Epithelial cell of esophagus (primary cell): ENCODE results near the gene METTL1.

Source experiments
- DNase-seq: peaks from one replicate; pipeline ENCODE4 v3.0.0; 2010; ENCODE audit warnings: low read depth
- H3K4me3 ChIP-seq: 2 replicates; pipeline ENCODE4 v1.5.1; 2011; ENCODE audit warnings: mild to moderate bottlenecking, low read length, control low read depth
- TF ChIP-seq, protein P1 (sequence below): IDR thresholded peaks from 2 replicates; pipeline ENCODE4 v1.5.1; 2011; ENCODE audit warnings: low read depth, mild to moderate bottlenecking, low read length, control low read depth, inconsistent platforms; ENCODE audit not compliant: insufficient read depth; ENCODE audit errors: missing control alignments

The METTL1 gene

DNA sequence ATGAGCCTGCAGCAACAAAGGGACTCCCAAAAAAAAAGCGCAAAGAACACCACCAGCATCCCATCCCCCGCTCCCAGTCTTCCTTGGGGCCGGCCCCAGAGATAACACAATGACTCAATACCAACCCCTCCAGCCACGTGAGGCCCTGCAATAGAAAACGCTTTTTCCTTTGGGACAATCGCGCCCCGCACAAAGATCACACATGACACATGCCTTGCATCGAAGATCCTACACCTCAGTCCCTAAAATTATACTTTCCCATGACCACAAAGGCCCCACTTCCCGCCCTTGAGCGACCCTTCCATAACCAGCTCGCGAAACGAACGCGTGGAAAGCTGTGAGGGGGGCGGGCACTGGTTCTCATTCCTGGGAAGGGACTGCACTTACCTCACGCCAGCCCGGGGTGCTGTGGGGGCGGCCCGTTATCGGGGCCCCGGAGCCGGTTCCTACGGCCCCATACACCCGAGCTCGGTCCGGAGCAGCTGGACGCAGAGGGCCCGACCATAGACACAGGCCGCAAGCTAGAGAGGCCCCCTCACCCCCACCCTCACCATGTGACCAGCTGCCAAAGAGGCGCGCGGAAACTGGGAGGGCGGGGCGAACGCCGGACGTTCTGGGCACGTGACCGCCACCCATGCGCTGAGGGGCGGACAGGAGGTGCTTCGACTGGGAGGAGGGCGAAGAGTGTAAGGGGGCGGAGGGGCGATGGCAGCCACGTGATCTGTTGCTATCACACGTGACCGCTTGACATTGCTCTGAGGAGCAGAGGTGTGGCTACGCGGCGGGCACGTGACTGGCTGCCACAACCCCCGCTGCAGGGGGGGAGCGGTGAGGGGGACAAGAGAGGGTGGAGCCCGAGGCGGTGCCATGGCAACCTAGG lies 19.9 kb downstream of the METTL1 start, which contains the start of gene CDK4:
Gene CDK4 (minus strand): TSS at position 523 of the 880 bp plus-strand sequence. CDS start 593 bp downstream, outside the sequence.
- H3K4me3 ChIP-seq: peak within 1 kb of the TSS; percentile 94
- TF ChIP-seq, protein P1, sequence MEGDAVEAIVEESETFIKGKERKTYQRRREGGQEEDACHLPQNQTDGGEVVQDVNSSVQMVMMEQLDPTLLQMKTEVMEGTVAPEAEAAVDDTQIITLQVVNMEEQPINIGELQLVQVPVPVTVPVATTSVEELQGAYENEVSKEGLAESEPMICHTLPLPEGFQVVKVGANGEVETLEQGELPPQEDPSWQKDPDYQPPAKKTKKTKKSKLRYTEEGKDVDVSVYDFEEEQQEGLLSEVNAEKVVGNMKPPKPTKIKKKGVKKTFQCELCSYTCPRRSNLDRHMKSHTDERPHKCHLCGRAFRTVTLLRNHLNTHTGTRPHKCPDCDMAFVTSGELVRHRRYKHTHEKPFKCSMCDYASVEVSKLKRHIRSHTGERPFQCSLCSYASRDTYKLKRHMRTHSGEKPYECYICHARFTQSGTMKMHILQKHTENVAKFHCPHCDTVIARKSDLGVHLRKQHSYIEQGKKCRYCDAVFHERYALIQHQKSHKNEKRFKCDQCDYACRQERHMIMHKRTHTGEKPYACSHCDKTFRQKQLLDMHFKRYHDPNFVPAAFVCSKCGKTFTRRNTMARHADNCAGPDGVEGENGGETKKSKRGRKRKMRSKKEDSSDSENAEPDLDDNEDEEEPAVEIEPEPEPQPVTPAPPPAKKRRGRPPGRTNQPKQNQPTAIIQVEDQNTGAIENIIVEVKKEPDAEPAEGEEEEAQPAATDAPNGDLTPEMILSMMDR: no peak

DNA sequence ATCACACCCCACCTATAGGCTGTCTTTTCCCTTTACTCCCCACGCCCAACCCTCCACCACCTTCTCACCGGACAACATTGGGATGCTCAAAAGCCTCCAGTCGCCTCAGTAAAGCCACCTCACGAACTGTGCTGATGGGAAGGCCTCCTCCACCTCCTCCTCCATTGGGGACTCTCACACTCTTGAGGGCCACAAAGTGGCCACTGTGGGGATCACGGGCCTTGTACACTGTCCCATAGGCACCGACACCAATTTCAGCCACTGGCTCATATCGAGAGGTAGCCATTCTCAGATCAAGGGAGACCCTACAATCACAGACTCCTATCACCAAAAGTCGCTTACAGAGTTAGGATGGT lies 20.5 kb downstream of the METTL1 start:
- TF ChIP-seq, protein P1: no peak
- no peak for DNase-seq
- H3K4me3 ChIP-seq: peak overlapping the region; percentile 94

More for the DNA sequence above, 19.9 kb downstream of the METTL1 start, which contains the start of gene CDK4:
- peak; percentile 100 for DNase-seq

DNA sequence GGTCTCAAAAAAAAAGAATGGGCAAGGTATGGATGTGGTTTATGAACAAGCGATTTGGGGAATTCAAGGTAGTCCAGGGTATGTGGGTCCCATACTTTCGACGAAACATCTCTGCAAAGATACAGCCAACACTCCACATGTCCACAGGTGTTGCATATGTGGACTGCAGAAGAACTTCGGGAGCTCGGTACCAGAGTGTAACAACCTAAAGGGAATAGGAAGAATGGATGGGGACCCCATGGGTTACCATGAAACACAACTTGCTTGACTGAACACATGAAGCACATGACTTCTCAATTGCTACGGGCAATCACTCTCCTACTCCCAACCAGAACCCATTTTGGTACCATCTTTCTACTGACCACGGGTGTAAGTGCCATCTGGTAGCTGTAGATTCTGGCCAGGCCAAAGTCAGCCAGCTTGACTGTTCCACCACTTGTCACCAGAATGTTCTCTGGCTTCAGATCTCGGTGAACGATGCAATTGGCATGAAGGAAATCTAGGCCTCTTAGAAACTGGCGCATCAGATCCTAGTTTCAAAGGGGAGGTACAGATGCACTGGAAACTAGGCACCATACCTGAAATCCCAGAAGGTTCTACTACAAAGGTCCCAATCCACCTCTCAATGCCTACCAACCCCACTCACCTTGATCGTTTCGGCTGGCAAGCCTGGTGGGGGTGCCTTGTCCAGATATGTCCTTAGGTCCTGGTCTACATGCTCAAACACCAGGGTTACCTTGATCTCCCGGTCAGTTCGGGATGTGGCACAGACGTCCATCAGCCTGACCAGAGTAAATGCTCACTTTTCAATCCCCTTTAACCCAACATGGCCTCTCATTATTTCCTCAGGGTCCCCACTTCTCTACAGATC lies 21.1 kb downstream of the METTL1 start:
- no peak for DNase-seq
- TF ChIP-seq, protein P1: no peak
- H3K4me3 ChIP-seq: peak overlapping the region; percentile 94

DNA sequence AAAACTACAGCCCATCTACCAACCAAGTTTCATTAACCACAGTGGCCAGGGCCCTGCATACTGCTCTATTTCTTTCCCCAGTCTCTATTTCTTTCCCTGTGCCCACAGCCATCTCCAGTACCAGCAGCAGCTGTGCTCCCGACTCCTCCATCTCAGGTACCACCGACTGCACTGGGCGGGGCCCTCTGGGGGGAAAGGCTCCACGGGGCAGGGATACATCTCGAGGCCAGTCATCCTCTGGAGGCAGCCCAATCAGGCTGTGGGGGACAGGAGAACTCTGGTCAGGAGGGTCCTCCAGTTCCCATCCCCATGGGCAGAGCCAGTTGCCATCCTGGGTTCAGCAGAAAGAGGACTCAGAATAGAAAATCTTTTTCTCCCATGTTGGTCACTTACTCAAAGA lies 22.8 kb downstream of the METTL1 start:
- TF ChIP-seq, protein P1: no peak
- H3K4me3 ChIP-seq: no peak overlapping the region
- no peak for DNase-seq

DNA sequence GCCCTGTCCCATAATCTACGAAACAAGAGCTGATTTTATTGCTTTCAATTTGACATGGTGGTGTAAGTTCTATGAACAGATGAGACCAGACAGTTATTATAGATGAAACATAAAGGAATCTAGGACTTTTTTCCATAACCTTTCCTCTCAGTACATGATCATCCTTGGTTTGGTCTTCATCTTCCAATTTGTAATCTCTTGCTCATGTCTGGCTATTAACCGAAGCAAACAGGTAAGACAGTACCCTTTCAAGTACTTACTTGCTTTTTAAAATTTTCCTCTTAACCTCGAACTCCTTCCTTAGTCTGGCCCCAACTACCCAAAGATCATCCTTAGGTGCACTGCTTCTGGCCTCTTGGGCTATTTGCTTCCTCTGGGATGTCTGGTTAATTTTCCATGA lies 25.9 kb downstream of the METTL1 start:
- TF ChIP-seq, protein P1: no peak
- peak overlapping the region; percentile 94 for H3K4me3 ChIP-seq
- no peak for DNase-seq

DNA sequence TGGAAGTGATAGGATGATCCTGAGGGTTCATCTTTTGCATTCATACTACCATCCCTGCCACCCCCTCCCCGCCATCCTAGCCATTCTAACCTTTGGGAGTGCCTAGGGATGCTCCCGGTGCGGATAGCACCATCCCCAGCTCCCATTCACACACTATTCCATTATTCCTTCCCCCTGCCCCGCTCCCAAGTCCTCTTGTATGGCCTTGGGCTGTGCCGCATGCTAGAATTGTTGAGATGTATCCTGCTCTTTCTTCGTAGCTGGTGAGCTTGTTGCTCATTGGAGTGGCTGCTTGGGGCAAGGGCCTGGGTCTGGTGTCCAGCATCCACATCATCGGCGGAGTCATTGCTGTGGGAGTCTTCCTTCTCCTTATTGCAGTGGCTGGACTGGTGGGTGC lies 26.4 kb downstream of the METTL1 start:
- peak overlapping the region; percentile 94 for H3K4me3 ChIP-seq
- TF ChIP-seq, protein P1: no peak
- no peak for DNase-seq
